ENCODE data around the gene DHX16. TPM values are rescaled to one million over a fixed set of nuclear protein-coding genes. Genes with fewer than 3 reads are reported as not detected.

Gene DHX16
- total and polyA plus RNA-seq, 9 of the 15 experiments (the other 6 are each of a cell fraction or from before 2014, with no cell fraction given) = 14.6 to 66.1 (median 47.5) TPM

DNA sequence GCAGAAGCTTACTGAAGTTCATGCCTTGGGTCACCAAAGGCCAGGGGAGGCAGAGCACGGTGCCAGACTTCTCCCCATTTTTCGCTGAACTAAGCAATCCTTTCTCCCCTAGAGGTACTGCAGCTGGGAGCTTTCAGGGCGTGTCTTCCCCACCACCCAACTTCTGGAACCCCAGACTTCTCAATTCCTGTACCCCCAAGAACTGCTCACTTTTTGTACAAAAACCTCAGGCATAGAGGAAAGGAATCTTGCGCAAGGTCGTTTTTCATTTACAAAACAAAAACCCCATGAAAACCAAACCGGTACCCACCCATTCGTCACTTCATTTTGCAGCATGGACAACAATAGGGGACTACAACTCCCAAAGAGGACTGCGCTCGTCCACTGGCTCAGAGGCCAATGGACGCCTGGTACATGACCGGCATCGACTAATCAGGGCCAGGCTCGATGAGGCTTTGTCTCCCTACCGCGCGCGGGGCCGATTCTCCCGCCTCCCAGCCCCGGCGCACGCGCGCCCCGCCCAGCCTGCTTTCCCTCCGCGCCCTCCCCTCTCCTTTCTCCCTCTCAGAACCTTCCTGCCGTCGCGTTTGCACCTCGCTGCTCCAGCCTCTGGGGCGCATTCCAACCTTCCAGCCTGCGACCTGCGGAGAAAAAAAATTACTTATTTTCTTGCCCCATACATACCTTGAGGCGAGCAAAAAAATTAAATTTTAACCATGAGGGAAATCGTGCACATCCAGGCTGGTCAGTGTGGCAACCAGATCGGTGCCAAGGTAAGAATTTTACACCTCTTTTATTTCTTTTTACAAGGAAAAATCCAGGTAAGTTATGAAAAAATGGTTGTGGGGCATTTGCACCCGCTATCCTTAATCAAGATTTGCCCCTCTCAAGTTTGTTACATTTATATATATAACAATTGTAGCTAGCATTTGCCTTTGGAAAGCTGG lies 47.3 kb upstream of the DHX16 start, which contains the start of gene TUBB (continued):
- TF ChIP-seq, protein P1, sequence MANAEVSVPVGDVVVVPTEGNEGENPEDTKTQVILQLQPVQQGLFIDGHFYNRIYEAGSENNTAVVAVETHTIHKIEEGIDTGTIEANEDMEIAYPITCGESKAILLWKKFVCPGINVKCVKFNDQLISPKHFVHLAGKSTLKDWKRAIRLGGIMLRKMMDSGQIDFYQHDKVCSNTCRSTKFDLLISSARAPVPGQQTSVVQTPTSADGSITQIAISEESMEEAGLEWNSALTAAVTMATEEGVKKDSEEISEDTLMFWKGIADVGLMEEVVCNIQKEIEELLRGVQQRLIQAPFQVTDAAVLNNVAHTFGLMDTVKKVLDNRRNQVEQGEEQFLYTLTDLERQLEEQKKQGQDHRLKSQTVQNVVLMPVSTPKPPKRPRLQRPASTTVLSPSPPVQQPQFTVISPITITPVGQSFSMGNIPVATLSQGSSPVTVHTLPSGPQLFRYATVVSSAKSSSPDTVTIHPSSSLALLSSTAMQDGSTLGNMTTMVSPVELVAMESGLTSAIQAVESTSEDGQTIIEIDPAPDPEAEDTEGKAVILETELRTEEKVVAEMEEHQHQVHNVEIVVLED (CRISPR knock-in tag; IDR thresholded peaks at IDR 0.05) = no peak
- TF ChIP-seq L3MBTL2 (IDR thresholded peaks at IDR 0.05) (peak; percentile 67), SNIP1 (IDR thresholded peaks at IDR 0.05; ENCODE audit: low read depth) (no peak), NR3C1 (CRISPR knock-in tag; IDR thresholded peaks at IDR 0.05) (no peak), SNRNP70 (optimal IDR thresholded peaks at IDR 0.05; ENCODE audit: low read depth, low read length) (no peak), SP1 (CRISPR knock-in tag; IDR thresholded peaks at IDR 0.05) (peak; percentile 84), ZBTB7A (IDR thresholded peaks at IDR 0.05; ENCODE audit: borderline replicate concordance, control insufficient read depth, low read depth, low read length) (no peak), ZNF830 (CRISPR knock-in tag; IDR thresholded peaks at IDR 0.05) (0 out of 2 replicates have a peak, but pooled peaks have one; percentile 55), CXXC5 (CRISPR knock-in tag; IDR thresholded peaks at IDR 0.05) (peak; percentile 87), ARNT (IDR thresholded peaks at IDR 0.05) (peak; percentile 45 to 70; a peak in 3 of 4 replicates), CEBPG (CRISPR knock-in tag; IDR thresholded peaks at IDR 0.05) (peak; percentile 86), CEBPG (tag; conservative IDR thresholded peaks at IDR 0.05 in 1 of 2, IDR thresholded peaks at IDR 0.05 in 1 of 2) (peak; percentile 82 to 87), YBX1 (IDR thresholded peaks at IDR 0.05) (no peak), FOXM1 (IDR thresholded peaks at IDR 0.05; ENCODE audit: low read depth) (no peak), FOXM1 (CRISPR knock-in tag; IDR thresholded peaks at IDR 0.05; ENCODE audit: low read depth) (no peak)
- TF ChIP-seq, protein P2, sequence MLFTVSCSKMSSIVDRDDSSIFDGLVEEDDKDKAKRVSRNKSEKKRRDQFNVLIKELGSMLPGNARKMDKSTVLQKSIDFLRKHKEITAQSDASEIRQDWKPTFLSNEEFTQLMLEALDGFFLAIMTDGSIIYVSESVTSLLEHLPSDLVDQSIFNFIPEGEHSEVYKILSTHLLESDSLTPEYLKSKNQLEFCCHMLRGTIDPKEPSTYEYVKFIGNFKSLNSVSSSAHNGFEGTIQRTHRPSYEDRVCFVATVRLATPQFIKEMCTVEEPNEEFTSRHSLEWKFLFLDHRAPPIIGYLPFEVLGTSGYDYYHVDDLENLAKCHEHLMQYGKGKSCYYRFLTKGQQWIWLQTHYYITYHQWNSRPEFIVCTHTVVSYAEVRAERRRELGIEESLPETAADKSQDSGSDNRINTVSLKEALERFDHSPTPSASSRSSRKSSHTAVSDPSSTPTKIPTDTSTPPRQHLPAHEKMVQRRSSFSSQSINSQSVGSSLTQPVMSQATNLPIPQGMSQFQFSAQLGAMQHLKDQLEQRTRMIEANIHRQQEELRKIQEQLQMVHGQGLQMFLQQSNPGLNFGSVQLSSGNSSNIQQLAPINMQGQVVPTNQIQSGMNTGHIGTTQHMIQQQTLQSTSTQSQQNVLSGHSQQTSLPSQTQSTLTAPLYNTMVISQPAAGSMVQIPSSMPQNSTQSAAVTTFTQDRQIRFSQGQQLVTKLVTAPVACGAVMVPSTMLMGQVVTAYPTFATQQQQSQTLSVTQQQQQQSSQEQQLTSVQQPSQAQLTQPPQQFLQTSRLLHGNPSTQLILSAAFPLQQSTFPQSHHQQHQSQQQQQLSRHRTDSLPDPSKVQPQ (CRISPR knock-in tag; IDR thresholded peaks at IDR 0.05; ENCODE audit: borderline replicate concordance) = no peak

All from K562 (cell line).